Epithelial cell of prostate (primary cell): Measurements from ENCODE around the gene ARHGAP33.
"Not testable (repeated sequence)": the region's sequence is repeated elsewhere in the genome, so short reads cannot be mapped to it uniquely, and the experiment has no call there.

Experiments used
- DNase-seq: peaks from one replicate; pipeline ENCODE4 v3.0.0-alpha.2; 2011; ENCODE audit warnings: low read depth, low spot score
- H3K27ac ChIP-seq: fragments of 450-650 bp; 2 replicates; pipeline ENCODE4 v1.5.1; 2017; ENCODE audit warnings: mild to moderate bottlenecking

ARHGAP33 gene

GRCh38 chr19:35816262-35816661 is 40.9 kb downstream of the ARHGAP33 start:
- no peak overlapping the region for H3K27ac ChIP-seq
- DNase-seq = no peak

GRCh38 chr19:35816846-35817245 is 41.5 kb downstream of the ARHGAP33 start:
- no peak for DNase-seq
- H3K27ac ChIP-seq = no peak overlapping the region

DNA sequence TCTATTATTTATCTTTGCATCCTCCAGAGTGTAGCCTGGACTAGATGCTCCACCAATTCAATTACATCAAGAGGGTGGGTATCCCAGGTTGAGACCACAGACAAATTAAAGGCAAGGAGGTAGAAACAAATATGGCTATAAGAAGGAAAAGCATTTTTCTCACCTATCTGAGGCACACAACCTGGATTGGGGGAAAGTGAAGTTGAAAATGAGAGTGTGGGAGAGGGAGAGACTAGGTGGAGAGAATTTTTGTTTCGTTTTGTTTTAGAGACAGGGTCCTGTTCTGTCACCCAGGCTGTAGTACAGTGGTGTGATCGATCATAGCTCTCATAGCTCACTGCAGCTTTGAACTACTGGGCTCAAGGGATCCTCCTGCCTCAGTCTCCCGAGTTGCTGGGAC is 43.1 kb downstream of the ARHGAP33 start:
- no peak for DNase-seq
- H3K27ac ChIP-seq = no peak overlapping the region

- no peak for DNase-seq
- H3K27ac ChIP-seq = no peak overlapping the region
Observed at GRCh38 chr19:35822579-35822978, 47.2 kb downstream of the ARHGAP33 start.

- DNase-seq = no peak
- no peak overlapping the region for H3K27ac ChIP-seq
Observed at GRCh38 chr19:35824150-35824549, 48.8 kb downstream of the ARHGAP33 start.

GRCh38 chr19:35828692-35829301 is 53.4 kb downstream of the ARHGAP33 start:
- H3K27ac ChIP-seq = no peak overlapping the region

DNA sequence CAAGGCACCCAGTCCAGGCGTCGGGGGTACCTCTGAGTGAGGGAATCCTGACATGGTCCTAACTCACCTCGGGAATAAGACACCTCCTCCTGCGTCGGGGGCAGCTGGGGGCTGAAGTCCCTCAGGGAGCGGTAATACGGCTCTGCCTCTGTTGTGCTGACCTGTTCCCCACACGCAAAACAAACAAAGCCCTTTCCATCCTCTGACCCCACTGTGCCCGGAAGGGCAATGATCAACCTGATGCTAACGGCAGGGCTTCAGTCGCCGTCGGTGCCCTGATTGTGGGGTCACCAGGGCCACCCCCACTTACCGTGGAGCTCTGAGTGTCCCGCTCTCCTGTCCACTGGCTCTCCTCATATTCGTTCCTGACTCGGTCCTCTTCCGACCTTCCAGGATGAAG is 55.6 kb downstream of the ARHGAP33 start:
- DNase-seq = no peak
- H3K27ac ChIP-seq = no peak overlapping the region

More at GRCh38 chr19:35828692-35829301, 53.4 kb downstream of the ARHGAP33 start:
- DNase-seq = no peak

GRCh38 chr19:35832054-35832453 is 56.7 kb downstream of the ARHGAP33 start:
- no peak overlapping the region for H3K27ac ChIP-seq
- no peak for DNase-seq

DNA sequence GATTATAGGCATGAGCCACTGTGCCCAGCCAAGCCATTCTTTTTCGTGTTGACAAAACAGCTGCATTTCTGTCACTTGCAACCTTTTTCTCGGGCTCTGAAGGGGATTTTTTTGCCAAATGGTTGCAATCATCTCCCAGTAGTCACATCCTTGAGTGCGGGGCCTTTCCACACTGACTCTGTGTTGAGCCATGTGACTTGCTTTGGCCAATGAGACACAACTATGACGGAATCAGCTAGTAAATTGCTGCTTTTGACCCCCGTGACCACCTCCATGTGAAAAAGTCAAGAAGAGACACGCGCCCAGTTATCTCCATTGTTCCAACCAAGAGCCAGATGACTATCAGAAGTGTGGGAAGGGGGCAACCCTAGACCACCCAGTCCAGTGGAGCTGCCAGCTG is 58.6 kb downstream of the ARHGAP33 start:
- H3K27ac ChIP-seq = no peak overlapping the region

GRCh38 chr19:35836096-35836495 is 60.7 kb downstream of the ARHGAP33 start:
- DNase-seq, H3K27ac ChIP-seq: not testable (repeated sequence)

More for the DNA sequence above, 58.6 kb downstream of the ARHGAP33 start:
- no peak for DNase-seq
